Panc1 (cell line): Measurements from ENCODE around the gene SUCO. TPM values are rescaled to one million over a fixed set of nuclear protein-coding genes. Genes with fewer than 3 reads are reported as not detected.
"Not testable (repeated sequence)": the region's sequence is repeated elsewhere in the genome, so short reads cannot be mapped to it uniquely, and the experiment has no call there.

Experiments
- ATAC-seq: fragments of 200-7000 bp; cut with Tn5 transposase; 2 replicates; pipeline ENCODE4 v1.9.1; 2020; ENCODE audit warnings: mild to moderate bottlenecking, moderate library complexity
- BruUV-seq: library from RNA; stranded (reverse); fragments of 400-500 nt; replicated peaks from 2 replicates; lab custom pipeline; 2021; lab: Mats Ljungman, UMichigan
- CTCF ChIA-PET: fragments of 300-600 bp; sonication (Branson Sonifier 250); formaldehyde crosslinking; loops from one replicate; lab custom pipeline; 2022; ENCODE audit warnings: antibody characterized with exemption; lab: Charles Lee
- POLR2A ChIA-PET: fragments of 300-600 bp; sonication (Branson Sonifier 250); formaldehyde crosslinking; loops from one replicate; lab custom pipeline; 2022; ENCODE audit warnings: antibody characterized with exemption; lab: Charles Lee
- DNase-seq: peaks from one replicate; pipeline ENCODE4 v3.0.0-alpha.2; 2010; ENCODE audit warnings: low read depth, low spot score
- H3K27ac ChIP-seq: 2 replicates; pipeline ENCODE4 v1.5.1; 2011; ENCODE audit warnings: mild to moderate bottlenecking, low read length, inconsistent platforms
- H3K27me3 ChIP-seq: fragments of 200-500 bp; sonication (Bioruptor generic); 2 replicates; pipeline ENCODE4 v1.6.0; 2014; ENCODE audit warnings: low read length, inconsistent platforms; ENCODE audit not compliant: control insufficient read depth, insufficient read depth
- H3K36me3 ChIP-seq: fragments of 200-500 bp; sonication (Bioruptor generic); 2 replicates; pipeline ENCODE4 v1.5.1; 2014; ENCODE audit warnings: inconsistent platforms, mild to moderate bottlenecking, low read length, moderate library complexity; ENCODE audit not compliant: control insufficient read depth, insufficient read depth
- H3K4me1 ChIP-seq: 2 replicates; pipeline ENCODE4 v1.5.1; 2011; ENCODE audit warnings: inconsistent platforms, mild to moderate bottlenecking, low read length, moderate library complexity; ENCODE audit not compliant: control insufficient read depth, insufficient read depth
- H3K4me3 ChIP-seq, 2 experiments: 2 replicates each; pipeline ENCODE4 v1.5.1; 2011 to 2012; ENCODE audit warnings: low read depth in 2 of 2, low read length in 2 of 2, mild to moderate bottlenecking in 2 of 2, inconsistent platforms in 1 of 2, moderate library complexity in 1 of 2
- H3K9me3 ChIP-seq: fragments of 200-500 bp; sonication (Bioruptor generic); 2 replicates; pipeline ENCODE4 v1.5.1; 2014; ENCODE audit warnings: low read depth, mild to moderate bottlenecking, inconsistent platforms, low read length, moderate library complexity; ENCODE audit not compliant: control insufficient read depth, insufficient read depth
- CTCF ChIP-seq: fragments of 450-650 bp; IDR thresholded peaks from 2 replicates; pipeline ENCODE4 v1.5.1; 2017; ENCODE audit warnings: mild to moderate bottlenecking
- POLR2AphosphoS5 ChIP-seq: IDR thresholded peaks from 2 replicates; pipeline ENCODE4 v1.6.1; 2012; ENCODE audit warnings: mild to moderate bottlenecking, low read depth, low read length, moderate library complexity
- REST ChIP-seq, 2 experiments: IDR thresholded peaks; 2 replicates each; pipeline ENCODE4 v1.6.1; 2011 to 2012; ENCODE audit warnings: low read depth in 2 of 2, control low read depth in 1 of 2, low read length in 1 of 2, mild to moderate bottlenecking in 1 of 2, moderate library complexity in 1 of 2; ENCODE audit not compliant: insufficient read depth in 1 of 2
- SIN3A ChIP-seq: IDR thresholded peaks from 2 replicates; pipeline ENCODE4 v1.6.1; 2012; ENCODE audit warnings: low read depth, mild to moderate bottlenecking, low read length, moderate library complexity, borderline replicate concordance; ENCODE audit not compliant: insufficient read depth
- TCF7L2 ChIP-seq: IDR thresholded peaks from 2 replicates; pipeline ENCODE4 v1.6.1; 2011; ENCODE audit warnings: mild to moderate bottlenecking, low read depth, low read length, inconsistent platforms
- in situ Hi-C: cut with HindIII; loops from 2 replicates; pipeline ENCODE4 v1.10.0; 2016; ENCODE audit warnings: low sequenced_read_pairs, low pct_unique_long_range_greater_than_20kb
- intact Hi-C: fragments of 100-400 bp; cut with micrococcal nuclease; formaldehyde crosslinking; loops from one replicate; pipeline ENCODE4 v1.10.0; 2022; ENCODE audit not compliant: unreplicated experiment
- total RNA-seq: library from RNA; stranded (reverse); gene quantifications from one replicate; pipeline ENCODE4 v1.2.1, GENCODE V29; 2021; ENCODE audit not compliant: unreplicated experiment

SUCO gene
- total RNA-seq, 1 experiment from 2014 or later, result 31.3 TPM

GRCh38 chr1:172588296-172589291, 55.6 kb downstream of the SUCO start:
- no peaks in the 10 kb centered on the region for H3K4me1 ChIP-seq
- CTCF ChIA-PET, result no interaction called here
- no peaks in the 10 kb centered on the region for H3K27me3 ChIP-seq
- H3K4me3 ChIP-seq, result no peak overlapping the region
- no peak for DNase-seq
- peaks cover 14% of the 10 kb centered on the region for H3K36me3 ChIP-seq
- no peaks in the 10 kb centered on the region for H3K9me3 ChIP-seq
- H3K27ac ChIP-seq, result no peak overlapping the region
- intact Hi-C loops, result no loop called here
- no TSS peak for BruUV-seq
- TF ChIP-seq POLR2AphosphoS5 (no peak), TCF7L2 (no peak), REST (IDR thresholded peaks at IDR 0.05; ENCODE audit: insufficient read depth in 1 of 2, low read depth in 2 of 2, low read length in 1 of 2) (no peak), SIN3A (no peak), CTCF (no peak)
- POLR2A ChIA-PET, result no interaction called here
- in situ Hi-C loops, result no loop called here
- ATAC-seq, result 0 out of 2 replicates have a peak, but pooled peaks have one; percentile 51

- no peak overlapping the region for H3K27ac ChIP-seq
- H3K36me3 ChIP-seq, result peaks cover 14% of the 10 kb centered on the region
- DNase-seq (no peak), ATAC-seq (no peak)
- H3K4me3 ChIP-seq, result no peak overlapping the region
- H3K4me1 ChIP-seq, result no peaks in the 10 kb centered on the region
- intact Hi-C loops, result no loop called here
- in situ Hi-C loops, result no loop called here
- ChIA-PET POLR2A (no interaction called here), CTCF (no interaction called here)
- H3K9me3 ChIP-seq, result no peaks in the 10 kb centered on the region
- TSS peak; percentile 35 for BruUV-seq
- no peak for TF ChIP-seq REST (IDR thresholded peaks at IDR 0.05; ENCODE audit: insufficient read depth in 1 of 2, low read depth in 2 of 2, low read length in 1 of 2)
- TF ChIP-seq POLR2AphosphoS5, result no peak
- TF ChIP-seq CTCF, result no peak
- no peak for TF ChIP-seq TCF7L2
- TF ChIP-seq SIN3A, result no peak
- no peaks in the 10 kb centered on the region for H3K27me3 ChIP-seq
Observed at GRCh38 chr1:172589553-172589952, 56.6 kb downstream of the SUCO start.

DNA sequence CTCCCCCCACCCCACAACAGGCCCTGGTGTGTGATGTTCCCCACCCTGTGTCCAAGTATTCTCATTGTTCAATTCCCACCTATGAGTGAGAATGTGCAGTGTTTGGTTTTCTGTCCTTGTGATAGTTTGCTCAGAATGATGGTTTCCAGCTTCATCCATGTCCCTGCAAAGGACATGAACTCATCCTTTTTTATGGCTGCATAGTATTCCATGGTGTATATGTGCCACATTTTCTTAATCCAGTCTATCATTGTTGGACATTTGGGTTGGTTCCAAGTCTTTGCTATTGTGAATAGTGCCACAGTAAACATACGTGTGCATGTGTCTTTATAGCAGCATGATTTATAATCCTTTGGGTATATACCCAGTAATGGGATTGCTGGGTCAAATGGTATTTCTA, 58.5 kb downstream of the SUCO start:
- POLR2A ChIA-PET, ATAC-seq, BruUV-seq, CTCF ChIA-PET, intact Hi-C loops, in situ Hi-C loops, DNase-seq, H3K4me3 ChIP-seq, H3K27ac ChIP-seq, H3K9me3 ChIP-seq, H3K4me1 ChIP-seq, H3K27me3 ChIP-seq: not testable (repeated sequence)
- peaks cover 14% of the 10 kb centered on the region for H3K36me3 ChIP-seq
